ENCODE results near the gene PLA2G1B.

PLA2G1B gene

DNA sequence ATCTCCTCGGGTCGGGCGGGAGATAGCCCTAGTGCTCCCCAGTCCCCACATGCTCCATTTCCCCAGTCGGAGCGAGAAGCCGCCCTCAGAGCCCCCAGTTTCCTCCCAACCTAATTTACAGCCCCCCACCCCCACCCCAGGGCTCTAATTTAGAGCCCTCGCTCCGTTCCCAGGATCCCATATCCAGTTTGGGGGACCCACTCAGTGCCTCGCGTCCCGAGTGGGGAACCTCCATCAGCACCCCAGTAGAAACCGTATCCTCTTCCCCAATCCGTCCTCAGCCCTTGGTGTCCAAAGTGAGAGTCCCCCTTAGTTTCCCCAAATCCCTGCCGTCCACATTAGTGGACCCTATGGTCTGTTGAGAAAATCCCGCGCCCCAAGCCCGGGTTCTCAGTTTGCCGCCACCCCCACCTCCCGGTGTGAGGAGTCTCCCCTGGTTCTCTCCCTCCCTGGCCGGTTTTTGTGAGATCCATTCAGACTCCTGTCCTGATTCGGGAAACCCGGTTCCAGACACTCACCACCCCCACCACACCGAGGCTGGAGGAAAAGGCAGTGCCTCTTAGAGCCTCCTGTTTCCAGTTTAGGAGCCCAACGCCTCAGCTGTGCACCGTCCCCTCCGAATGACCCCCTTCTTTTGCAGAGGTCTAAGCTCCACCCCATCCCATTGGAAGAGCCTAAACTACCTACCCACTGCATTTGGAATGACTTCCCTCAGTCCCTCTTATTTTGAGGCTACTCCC lies 42.2 kb upstream of the PLA2G1B start:
- TF ChIP-seq, protein P1, sequence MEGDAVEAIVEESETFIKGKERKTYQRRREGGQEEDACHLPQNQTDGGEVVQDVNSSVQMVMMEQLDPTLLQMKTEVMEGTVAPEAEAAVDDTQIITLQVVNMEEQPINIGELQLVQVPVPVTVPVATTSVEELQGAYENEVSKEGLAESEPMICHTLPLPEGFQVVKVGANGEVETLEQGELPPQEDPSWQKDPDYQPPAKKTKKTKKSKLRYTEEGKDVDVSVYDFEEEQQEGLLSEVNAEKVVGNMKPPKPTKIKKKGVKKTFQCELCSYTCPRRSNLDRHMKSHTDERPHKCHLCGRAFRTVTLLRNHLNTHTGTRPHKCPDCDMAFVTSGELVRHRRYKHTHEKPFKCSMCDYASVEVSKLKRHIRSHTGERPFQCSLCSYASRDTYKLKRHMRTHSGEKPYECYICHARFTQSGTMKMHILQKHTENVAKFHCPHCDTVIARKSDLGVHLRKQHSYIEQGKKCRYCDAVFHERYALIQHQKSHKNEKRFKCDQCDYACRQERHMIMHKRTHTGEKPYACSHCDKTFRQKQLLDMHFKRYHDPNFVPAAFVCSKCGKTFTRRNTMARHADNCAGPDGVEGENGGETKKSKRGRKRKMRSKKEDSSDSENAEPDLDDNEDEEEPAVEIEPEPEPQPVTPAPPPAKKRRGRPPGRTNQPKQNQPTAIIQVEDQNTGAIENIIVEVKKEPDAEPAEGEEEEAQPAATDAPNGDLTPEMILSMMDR (IDR thresholded peaks at IDR 0.05; ENCODE audit: low read depth, low read length): no peak
- peaks cover 55% of the 10 kb centered on the region for H3K27me3 ChIP-seq

DNA sequence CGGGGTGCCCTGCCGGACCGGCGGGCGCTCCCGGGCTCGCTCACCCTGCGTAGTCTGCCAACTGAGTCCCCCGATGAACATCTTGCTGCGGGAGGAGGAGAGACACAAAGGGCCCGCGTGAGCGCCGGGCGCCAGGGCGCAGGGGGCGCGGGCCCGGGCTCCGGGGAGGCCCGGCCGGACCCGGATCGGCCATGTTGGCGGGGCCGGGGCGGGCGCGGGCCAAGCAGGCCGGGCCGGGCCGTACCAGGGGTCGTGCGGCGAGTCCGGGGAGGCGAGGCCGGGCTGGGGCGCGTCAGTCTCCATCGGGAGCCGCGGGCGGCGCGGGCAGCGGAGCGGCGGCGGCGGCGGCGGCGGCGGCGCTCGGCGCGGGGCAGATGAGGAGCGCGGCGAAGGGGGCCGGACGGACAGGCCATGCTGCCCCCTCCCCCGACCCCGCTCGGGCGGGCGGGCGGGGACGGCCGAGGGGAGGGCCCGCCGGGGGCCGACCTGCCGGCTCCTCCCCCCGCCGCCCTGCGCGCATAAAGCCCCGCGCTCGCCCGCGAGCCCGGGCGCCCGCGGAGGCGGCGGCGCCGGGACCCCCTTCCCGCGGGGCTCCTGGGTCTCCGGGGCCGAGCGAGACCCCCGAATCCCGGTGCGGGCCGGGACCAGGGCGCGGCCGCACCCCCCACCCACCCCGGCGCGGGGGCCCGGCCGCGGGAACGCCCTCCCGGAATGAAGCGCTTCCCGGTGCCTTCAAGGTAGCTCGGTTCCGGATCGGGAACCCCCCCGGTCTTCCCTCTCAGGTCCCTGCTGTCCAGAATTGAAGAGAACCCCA lies 41.4 kb upstream of the PLA2G1B start, which contains the start of gene MSI1:
Gene MSI1, minus strand, starts transcription at position 376 of the 814 bp plus-strand sequence. Its CDS starts 73 bp downstream, at position 303.
- Histone ChIP-seq H3K4me3 (ENCODE audit: low read depth, low read length) (peak within 1 kb of the TSS; percentile 38), H3K27me3 (peaks cover 54% of the 10 kb centered on the region), H3K36me3 (no peaks in the 10 kb centered on the region), H3K9me3 (no peaks in the 10 kb centered on the region), H3K4me1 (no peaks in the 10 kb centered on the region)
- DNase-seq: no peak
- TF ChIP-seq, protein P1 (IDR thresholded peaks at IDR 0.05; ENCODE audit: low read depth, low read length): no peak

More for the DNA sequence above, 42.2 kb upstream of the PLA2G1B start:
- H3K9me3 ChIP-seq: no peaks in the 10 kb centered on the region
- no peaks in the 10 kb centered on the region for H3K36me3 ChIP-seq
- DNase-seq: no peak
- H3K4me1 ChIP-seq: no peaks in the 10 kb centered on the region
- H3K4me3 ChIP-seq (ENCODE audit: low read depth, low read length): peak overlapping the region; percentile 29

DNA sequence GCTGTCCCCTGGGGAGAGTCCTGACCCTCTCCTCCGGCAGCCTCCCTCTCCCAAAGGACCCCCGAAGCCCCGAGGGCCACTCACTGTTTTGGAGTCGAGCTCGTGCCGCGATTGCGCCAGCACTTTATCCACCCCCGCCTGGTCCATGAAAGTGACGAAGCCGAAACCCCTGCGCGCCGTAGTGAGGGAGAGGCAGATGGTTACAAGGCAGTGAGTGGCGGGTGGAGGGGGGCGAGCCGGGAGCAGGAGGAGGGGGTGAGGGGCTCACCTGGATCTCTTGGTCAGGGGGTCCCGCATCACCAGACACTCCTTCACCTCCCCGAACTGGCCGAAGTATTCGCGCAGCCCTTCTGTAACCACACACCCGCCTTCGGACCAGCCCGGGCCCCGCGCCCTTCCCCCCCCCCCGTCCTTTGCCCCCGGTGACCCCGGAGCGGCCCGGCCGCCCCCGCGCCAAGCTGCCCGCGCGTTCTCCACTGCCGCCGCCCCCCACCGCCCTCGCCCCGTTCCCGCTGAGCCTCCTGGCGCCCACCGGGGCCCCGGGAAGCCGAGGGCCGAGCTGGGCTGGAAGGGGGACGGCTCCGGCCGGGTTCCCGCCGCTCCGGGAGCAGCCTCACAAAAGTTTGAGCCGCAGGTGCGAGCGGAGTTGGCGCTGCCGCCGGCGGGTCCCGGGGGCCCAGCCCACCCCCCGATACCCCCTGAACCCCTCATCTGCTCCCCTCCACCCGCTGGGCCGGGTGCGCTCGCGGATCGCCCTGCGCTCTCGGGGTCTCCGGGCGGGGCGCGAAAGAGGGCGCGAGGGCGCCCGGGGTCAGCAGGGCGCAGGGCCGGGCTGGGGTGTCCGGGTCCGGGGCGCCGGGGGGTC lies 40.6 kb upstream of the PLA2G1B start:
- no peak for DNase-seq
- H3K4me3 ChIP-seq (ENCODE audit: low read depth, low read length): peak overlapping the region; percentile 38

DNA sequence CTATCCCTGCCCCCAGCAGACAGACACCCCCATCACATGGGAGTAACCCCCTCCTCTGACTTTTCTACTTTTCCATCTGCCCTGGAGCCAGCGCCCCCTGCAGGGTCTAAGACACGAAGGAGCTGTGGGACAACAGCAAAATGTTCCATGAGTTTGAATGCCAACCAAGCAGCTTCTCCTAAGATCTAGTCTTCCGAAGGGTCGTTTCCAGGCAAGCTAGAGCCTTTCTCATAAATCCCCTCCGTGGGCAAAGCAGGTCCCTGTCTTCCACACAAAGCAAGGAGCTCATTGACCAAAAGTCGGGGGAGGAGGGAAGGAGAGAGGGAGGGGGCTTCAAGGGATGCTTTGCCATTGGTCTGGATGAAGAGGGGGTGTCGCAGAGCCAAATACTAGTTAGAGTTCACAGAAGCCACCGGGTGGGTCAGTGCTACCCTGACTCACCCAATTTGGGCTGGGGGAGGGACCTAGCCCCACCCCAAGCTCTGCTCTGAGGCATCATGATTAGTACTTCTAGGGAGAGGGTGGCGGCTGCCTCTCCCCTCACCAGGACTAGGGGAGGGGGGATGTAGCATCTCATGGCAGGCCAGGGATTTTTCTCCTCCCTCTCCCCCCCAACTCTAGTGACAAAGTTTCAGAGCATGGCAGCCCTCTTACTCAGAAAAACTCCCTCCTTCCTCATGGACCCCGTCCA lies 39.8 kb upstream of the PLA2G1B start:
- Histone ChIP-seq H3K36me3 (no peaks in the 10 kb centered on the region), H3K4me3 (ENCODE audit: low read depth, low read length) (peak overlapping the region; percentile 23), H3K9me3 (no peaks in the 10 kb centered on the region), H3K4me1 (peaks cover 11% of the 10 kb centered on the region), H3K27me3 (peaks cover 50% of the 10 kb centered on the region)
- TF ChIP-seq, protein P1 (IDR thresholded peaks at IDR 0.05; ENCODE audit: low read depth, low read length): peak; percentile 64
- DNase-seq: peak; percentile 39

More for the DNA sequence above, 40.6 kb upstream of the PLA2G1B start:
- TF ChIP-seq, protein P1 (IDR thresholded peaks at IDR 0.05; ENCODE audit: low read depth, low read length): no peak
- Histone ChIP-seq H3K4me1 (peaks cover 4% of the 10 kb centered on the region), H3K9me3 (no peaks in the 10 kb centered on the region), H3K27me3 (peaks cover 54% of the 10 kb centered on the region), H3K36me3 (no peaks in the 10 kb centered on the region)

DNA sequence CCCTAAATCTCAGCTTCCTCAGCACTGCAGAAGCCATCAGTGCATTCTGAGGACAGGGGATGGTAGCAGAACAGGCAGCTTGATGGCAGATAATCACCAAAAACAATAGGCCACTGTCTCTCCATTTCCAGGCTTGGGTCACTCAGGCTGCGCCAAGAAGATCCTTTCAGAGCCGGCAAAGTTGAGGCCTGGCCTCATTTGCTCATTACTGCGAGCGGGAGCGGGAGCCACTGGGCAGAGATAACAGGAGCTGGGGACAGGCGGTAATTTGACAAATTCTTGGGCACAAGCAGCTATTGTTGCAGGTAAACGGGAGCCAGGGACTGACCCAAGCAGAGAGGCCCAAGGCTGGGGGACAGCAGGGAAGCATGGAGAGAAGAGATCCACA lies 39.3 kb upstream of the PLA2G1B start:
- Histone ChIP-seq H3K27me3 (peaks cover 46% of the 10 kb centered on the region), H3K36me3 (no peaks in the 10 kb centered on the region), H3K4me3 (ENCODE audit: low read depth, low read length) (no peak overlapping the region), H3K9me3 (no peaks in the 10 kb centered on the region), H3K4me1 (peaks cover 16% of the 10 kb centered on the region)
- TF ChIP-seq, protein P1 (IDR thresholded peaks at IDR 0.05; ENCODE audit: low read depth, low read length): no peak
- DNase-seq: no peak

All from BE2C (cell line).